Duodenal mucosa (tissue), 2 donors: ENCODE data around the gene FGD4.
A peak's percentile ranks its signal among the peaks of the same experiment; 100 is the strongest.

Source experiments
- H3K27ac ChIP-seq: one replicate; pipeline ENCODE4 v1.7.0; 2013; ENCODE audit warnings: low read depth, low read length
- H3K27me3 ChIP-seq, 2 donors: one replicate each; pipeline ENCODE4 v1.7.0; 2013; ENCODE audit warnings: low read length in 2 of 2, control low read depth in 1 of 2; ENCODE audit not compliant: insufficient read depth in 2 of 2, control insufficient read depth in 1 of 2
- H3K36me3 ChIP-seq, 2 donors: one replicate each; pipeline ENCODE4 v1.7.0; 2013; ENCODE audit warnings: low read length in 2 of 2, control low read depth in 1 of 2; ENCODE audit not compliant: insufficient read depth in 2 of 2, control insufficient read depth in 1 of 2
- H3K4me1 ChIP-seq, 2 donors: one replicate each; pipeline ENCODE4 v1.7.0; 2013; ENCODE audit warnings: low read length in 2 of 2, control low read depth in 1 of 2; ENCODE audit not compliant: insufficient read depth in 2 of 2, control insufficient read depth in 1 of 2
- H3K4me3 ChIP-seq, 2 donors: one replicate each; pipeline ENCODE4 v1.7.0; 2013; ENCODE audit warnings: low read length in 2 of 2, low read depth in 1 of 2
- H3K9ac ChIP-seq, 2 donors: one replicate each; pipeline ENCODE4 v1.7.0; 2013; ENCODE audit warnings: low read length in 2 of 2, low read depth in 1 of 2
- H3K9me3 ChIP-seq, 2 donors: one replicate each; pipeline ENCODE4 v1.7.0; 2013; ENCODE audit warnings: low read length in 2 of 2, control low read depth in 1 of 2; ENCODE audit not compliant: control insufficient read depth in 1 of 2

Gene FGD4

DNA sequence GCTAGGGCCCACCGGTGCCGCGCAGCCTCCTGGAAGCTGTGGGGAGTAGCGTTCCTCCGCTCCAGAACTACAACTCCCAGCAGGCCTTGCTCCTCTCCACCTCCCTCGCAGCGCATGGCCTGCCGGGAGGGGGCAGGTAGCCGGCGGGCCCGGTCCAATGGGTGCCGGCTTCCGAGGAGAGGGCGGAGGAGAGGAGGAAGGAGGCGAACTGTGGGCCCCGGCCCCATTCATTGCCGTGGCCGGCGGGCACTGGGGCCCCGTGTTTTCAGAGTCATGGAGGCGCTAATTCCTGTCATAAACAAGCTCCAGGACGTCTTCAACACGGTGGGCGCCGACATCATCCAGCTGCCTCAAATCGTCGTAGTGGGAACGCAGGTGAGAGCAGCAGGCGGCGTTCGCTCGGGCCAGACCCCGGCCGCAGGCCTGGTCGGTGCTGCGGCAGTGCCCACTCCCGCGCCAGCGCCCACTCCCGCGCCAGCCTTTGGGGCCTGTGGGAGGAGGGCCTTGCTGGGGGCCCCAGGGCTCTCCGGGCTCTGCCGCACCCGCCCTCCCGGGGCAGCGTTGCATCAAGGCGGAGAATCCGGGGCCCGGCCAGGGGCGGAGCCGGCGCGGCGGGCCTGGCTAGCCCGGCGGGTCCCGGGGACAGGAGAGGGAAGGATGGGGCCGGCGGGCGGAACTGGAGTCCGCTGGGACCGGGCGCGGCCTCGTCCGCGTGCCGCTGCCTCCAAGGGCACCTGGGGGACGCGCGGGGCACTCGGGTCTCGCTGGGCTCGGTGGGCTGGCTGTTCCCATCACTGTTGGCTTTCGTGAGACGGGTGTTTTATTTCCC lies 279.9 kb downstream of the FGD4 start, which contains the start of gene DNM1L:
Gene DNM1L, plus strand, starts transcription at position 211 of the 829 bp plus-strand sequence. Its CDS starts 63 bp downstream, at position 274.
- Histone ChIP-seq H3K9ac (peak within 1 kb of the TSS; percentile 95 to 98), H3K9me3 (no peaks in the 10 kb centered on the region), H3K27me3 (no peaks in the 10 kb centered on the region), H3K27ac (peak within 1 kb of the TSS; percentile 87), H3K36me3 (no peaks in the 10 kb centered on the region), H3K4me1 (peaks cover 2 to 11% of the 10 kb centered on the region in 2 donors), H3K4me3 (peak within 1 kb of the TSS; percentile 96)

GRCh38 chr12:32679920-32680237 lies 280.5 kb downstream of the FGD4 start:
- no peaks in the 10 kb centered on the region for H3K27me3 ChIP-seq
- H3K4me1 ChIP-seq = peaks cover 2 to 11% of the 10 kb centered on the region in 2 donors
- peak overlapping the region; percentile 95 to 98 for H3K9ac ChIP-seq
- H3K9me3 ChIP-seq = no peaks in the 10 kb centered on the region
- H3K36me3 ChIP-seq = no peaks in the 10 kb centered on the region
- H3K27ac ChIP-seq = peak overlapping the region; percentile 87
- peak overlapping the region; percentile 96 for H3K4me3 ChIP-seq

DNA sequence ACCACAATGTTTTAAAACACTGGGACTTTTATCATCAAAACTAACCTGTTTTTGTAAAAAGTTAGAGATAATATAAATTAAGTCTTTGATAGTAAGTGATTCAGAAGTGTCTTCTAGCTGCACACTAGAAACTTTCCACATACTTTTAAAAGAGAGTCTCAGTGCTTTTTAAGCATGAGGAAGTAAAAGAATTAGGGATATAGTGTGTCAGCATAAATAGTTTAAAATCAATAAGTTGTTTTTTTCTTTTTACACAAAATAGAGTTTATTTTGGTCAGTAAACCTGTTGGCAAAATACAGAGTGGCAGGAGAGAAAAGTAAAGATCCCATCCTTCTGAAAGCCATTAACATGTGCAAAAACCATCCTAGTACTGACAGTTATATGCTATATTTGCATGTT lies 281.4 kb downstream of the FGD4 start:
- no peaks in the 10 kb centered on the region for H3K27me3 ChIP-seq
- H3K4me1 ChIP-seq = peaks cover 2 to 11% of the 10 kb centered on the region in 2 donors
- no peaks in the 10 kb centered on the region for H3K9me3 ChIP-seq
- peak overlapping the region in 1 of 2 donors; percentile 95 for H3K9ac ChIP-seq
- no peaks in the 10 kb centered on the region for H3K36me3 ChIP-seq
- peak overlapping the region in 1 of 2 donors; percentile 96 for H3K4me3 ChIP-seq
- no peak overlapping the region for H3K27ac ChIP-seq

DNA sequence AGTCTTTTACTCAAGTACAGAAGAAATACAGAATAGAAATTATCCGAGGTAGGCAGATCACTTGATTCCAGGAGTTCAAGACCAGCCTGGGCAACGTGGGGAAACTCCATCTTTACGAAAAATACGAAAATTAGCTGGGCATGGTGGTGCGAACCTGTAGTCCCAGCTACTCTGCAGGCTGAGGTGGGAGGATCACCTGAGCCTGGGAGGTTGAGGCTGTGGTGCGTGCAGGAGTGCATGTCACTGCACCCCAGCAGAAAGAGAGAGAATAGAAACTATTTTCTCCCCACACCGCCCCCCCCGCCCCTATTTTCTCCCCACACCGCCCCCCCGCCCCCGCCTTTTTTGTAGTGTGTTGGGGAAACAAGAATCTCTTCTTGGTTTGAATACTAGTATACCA lies 281.9 kb downstream of the FGD4 start:
- H3K9me3 ChIP-seq = no peaks in the 10 kb centered on the region
- no peaks in the 10 kb centered on the region for H3K36me3 ChIP-seq
- no peak overlapping the region for H3K27ac ChIP-seq
- H3K9ac ChIP-seq = no peak overlapping the region
- no peaks in the 10 kb centered on the region for H3K27me3 ChIP-seq
- H3K4me1 ChIP-seq = peaks cover 2 to 11% of the 10 kb centered on the region in 2 donors
- H3K4me3 ChIP-seq = no peak overlapping the region

- Histone ChIP-seq H3K9me3 (no peaks in the 10 kb centered on the region), H3K36me3 (no peaks in the 10 kb centered on the region), H3K9ac (no peak overlapping the region), H3K4me1 (no peaks in the 10 kb centered on the region), H3K27ac (no peak overlapping the region), H3K27me3 (no peaks in the 10 kb centered on the region), H3K4me3 (no peak overlapping the region)
Measured at GRCh38 chr12:32686340-32686739, 287.0 kb downstream of the FGD4 start.

- no peak overlapping the region for H3K27ac ChIP-seq
- H3K4me3 ChIP-seq = no peak overlapping the region
- H3K9me3 ChIP-seq = no peaks in the 10 kb centered on the region
- H3K4me1 ChIP-seq = no peaks in the 10 kb centered on the region
- peaks cover 0 to 2% of the 10 kb centered on the region in 2 donors for H3K36me3 ChIP-seq
- H3K27me3 ChIP-seq = no peaks in the 10 kb centered on the region
- no peak overlapping the region for H3K9ac ChIP-seq
Measured at GRCh38 chr12:32688786-32689185, 289.4 kb downstream of the FGD4 start.

GRCh38 chr12:32690927-32691326 lies 291.6 kb downstream of the FGD4 start:
- H3K9me3 ChIP-seq = no peaks in the 10 kb centered on the region
- H3K4me1 ChIP-seq = no peaks in the 10 kb centered on the region
- no peak overlapping the region for H3K9ac ChIP-seq
- no peak overlapping the region for H3K4me3 ChIP-seq
- no peaks in the 10 kb centered on the region for H3K27me3 ChIP-seq
- H3K27ac ChIP-seq = no peak overlapping the region
- peaks cover 0 to 5% of the 10 kb centered on the region in 2 donors for H3K36me3 ChIP-seq

GRCh38 chr12:32692358-32692757 lies 293.0 kb downstream of the FGD4 start:
- Histone ChIP-seq H3K27ac (no peak overlapping the region), H3K9me3 (no peaks in the 10 kb centered on the region), H3K4me1 (no peaks in the 10 kb centered on the region), H3K9ac (no peak overlapping the region), H3K36me3 (peaks cover 0 to 5% of the 10 kb centered on the region in 2 donors), H3K4me3 (no peak overlapping the region), H3K27me3 (no peaks in the 10 kb centered on the region)

DNA sequence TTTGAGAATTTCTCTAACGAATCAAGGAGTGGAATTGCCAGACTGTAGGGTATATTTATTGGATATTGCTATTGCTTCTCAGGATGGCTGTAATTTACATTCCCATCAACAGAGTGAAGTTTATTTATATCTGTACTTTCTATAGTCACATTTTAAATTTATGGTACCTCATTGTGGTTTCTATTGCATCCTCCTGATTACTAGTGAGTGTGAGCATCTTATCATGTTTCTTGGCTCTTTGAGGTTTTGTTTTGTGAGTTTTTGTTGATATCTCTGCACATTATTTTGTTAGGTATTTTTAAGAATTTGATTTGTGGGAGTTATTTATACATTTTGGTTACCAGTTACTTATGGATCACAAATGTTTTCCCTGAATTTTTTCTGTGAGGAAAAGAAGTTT lies 293.7 kb downstream of the FGD4 start:
- H3K4me3 ChIP-seq = no peak overlapping the region
- no peaks in the 10 kb centered on the region for H3K27me3 ChIP-seq

More for the DNA sequence above, 293.7 kb downstream of the FGD4 start:
- Histone ChIP-seq H3K4me1 (no peaks in the 10 kb centered on the region), H3K9ac (no peak overlapping the region), H3K9me3 (no peaks in the 10 kb centered on the region), H3K27ac (no peak overlapping the region), H3K36me3 (peaks cover 0 to 5% of the 10 kb centered on the region in 2 donors)
